IMR-90 (cell line): ENCODE results near the gene SEMA4D. TPM values are rescaled to one million over a fixed set of nuclear protein-coding genes. Genes with fewer than 3 reads are reported as not detected.

Experiments used
- ATAC-seq: fragments of 200-7000 bp; cut with Tn5 transposase; 2 replicates; pipeline ENCODE4 v1.9.1; 2020; ENCODE audit warnings: low read depth, mild to moderate bottlenecking, moderate library complexity
- BruUV-seq: library from RNA; stranded (reverse); fragments of 400-500 nt; replicated peaks from 2 replicates; lab custom pipeline; 2021; lab: Mats Ljungman, UMichigan
- CTCF ChIA-PET: fragments of 300-600 bp; formaldehyde crosslinking; extraction: SDS; loops from one replicate; lab custom pipeline; 2021; ENCODE audit warnings: antibody characterized with exemption; lab: Yijun Ruan, JAX
- POLR2A ChIA-PET: fragments of 300-600 bp; sonication (Branson Sonifier 250); formaldehyde crosslinking; loops from one replicate; lab custom pipeline; 2022; ENCODE audit warnings: antibody characterized with exemption; ENCODE audit not compliant: unreplicated experiment; lab: Charles Lee
- DNase-seq: peaks from one replicate; pipeline ENCODE4 v3.0.0; 2013
- H2AFZ ChIP-seq: replicated peaks from 2 replicates; pipeline ENCODE3; 2013; ENCODE audit warnings: low read length, mild to moderate bottlenecking; ENCODE audit not compliant: poor library complexity
- H2AK5ac ChIP-seq: 2 replicates; pipeline ENCODE4 v1.6.1; 2013; ENCODE audit warnings: low read depth, low read length, inconsistent platforms
- H2AK9ac ChIP-seq: replicated peaks from 2 replicates; pipeline ENCODE3; 2013; ENCODE audit warnings: mild to moderate bottlenecking, low read depth, low read length, moderate library complexity; ENCODE audit not compliant: poor library complexity
- H2BK120ac ChIP-seq: 2 replicates; pipeline ENCODE4 v1.6.1; 2013; ENCODE audit warnings: low read depth, low read length, inconsistent platforms
- H2BK15ac ChIP-seq: 3 replicates; pipeline ENCODE4 v1.6.1; 2013; ENCODE audit warnings: low read depth, low read length, inconsistent platforms
- H2BK20ac ChIP-seq: 2 replicates; pipeline ENCODE4 v1.6.1; 2013; ENCODE audit warnings: low read depth, mild to moderate bottlenecking, inconsistent platforms, low read length, moderate library complexity
- H2BK5ac ChIP-seq: 2 replicates; pipeline ENCODE4 v1.6.1; 2013; ENCODE audit warnings: mild to moderate bottlenecking, low read depth, low read length, inconsistent platforms; ENCODE audit not compliant: poor library complexity, severe bottlenecking
- H3K14ac ChIP-seq: replicated peaks from 2 replicates; pipeline ENCODE4 v1.6.1; 2013; ENCODE audit warnings: low read depth, low read length, inconsistent platforms
- H3K18ac ChIP-seq: 2 replicates; pipeline ENCODE4 v1.6.1; 2013; ENCODE audit warnings: low read depth, low read length, control low read depth
- H3K23ac ChIP-seq: 2 replicates; pipeline ENCODE4 v1.6.1; 2013; ENCODE audit warnings: low read depth, low read length, inconsistent platforms
- H3K27ac ChIP-seq: 2 replicates; pipeline ENCODE4 v1.5.1; 2013; ENCODE audit warnings: mild to moderate bottlenecking, control low read depth, low read length; ENCODE audit not compliant: insufficient read depth
- H3K27me3 ChIP-seq: 2 replicates; pipeline ENCODE4 v1.6.1; 2013; ENCODE audit warnings: low read length; ENCODE audit not compliant: control insufficient read depth, insufficient read depth
- H3K36me3 ChIP-seq: 2 replicates; pipeline ENCODE4 v1.6.1; 2013; ENCODE audit warnings: low read length, mixed read lengths; ENCODE audit not compliant: control insufficient read depth, insufficient read depth
- H3K4ac ChIP-seq: 2 replicates; pipeline ENCODE4 v1.6.1; 2013; ENCODE audit warnings: low read depth, low read length, inconsistent platforms
- H3K4me1 ChIP-seq: 2 replicates; pipeline ENCODE4 v1.6.1; 2013; ENCODE audit warnings: low read length, mixed read lengths; ENCODE audit not compliant: control insufficient read depth, insufficient read depth
- H3K4me2 ChIP-seq: 2 replicates; pipeline ENCODE4 v1.6.1; 2013; ENCODE audit warnings: low read depth, mild to moderate bottlenecking, control low read depth, low read length, moderate library complexity
- H3K4me3 ChIP-seq: 2 replicates; pipeline ENCODE4 v1.5.1; 2013; ENCODE audit warnings: low read depth, mild to moderate bottlenecking, control low read depth, low read length, moderate library complexity; ENCODE audit not compliant: insufficient read depth
- H3K56ac ChIP-seq: 2 replicates; pipeline ENCODE4 v1.6.1; 2013; ENCODE audit warnings: low read length, inconsistent platforms; ENCODE audit not compliant: insufficient read depth; ENCODE audit errors: extremely low read depth
- H3K79me1 ChIP-seq, 2 experiments: 2 replicates each; pipeline ENCODE4 v1.6.1; 2013; ENCODE audit warnings: low read length in 2 of 2, inconsistent platforms in 1 of 2, low read depth in 1 of 2
- H3K9ac ChIP-seq: 2 replicates; pipeline ENCODE4 v1.6.1; 2013; ENCODE audit warnings: low read depth, low read length, control low read depth
- H3K9me1 ChIP-seq: 2 replicates; pipeline ENCODE4 v1.6.1; 2013; ENCODE audit warnings: low read length, inconsistent platforms; ENCODE audit not compliant: insufficient read depth
- H3K9me3 ChIP-seq: 2 replicates; pipeline ENCODE4 v1.6.1; 2013; ENCODE audit warnings: low read length; ENCODE audit not compliant: control insufficient read depth, insufficient read depth
- H4K20me1 ChIP-seq: 2 replicates; pipeline ENCODE4 v1.6.1; 2013; ENCODE audit warnings: low read length, inconsistent platforms; ENCODE audit not compliant: insufficient read depth
- H4K5ac ChIP-seq: 2 replicates; pipeline ENCODE4 v1.6.1; 2013; ENCODE audit warnings: mild to moderate bottlenecking, low read depth, low read length, control low read depth
- H4K8ac ChIP-seq, 2 experiments: 2 replicates each; pipeline ENCODE4 v1.6.1; 2013; ENCODE audit warnings: low read depth in 2 of 2, low read length in 2 of 2, control low read depth in 1 of 2, inconsistent platforms in 1 of 2
- H4K91ac ChIP-seq: 2 replicates; pipeline ENCODE4 v1.6.1; 2013; ENCODE audit warnings: low read depth, low read length, inconsistent platforms; ENCODE audit not compliant: insufficient read depth
- CEBPB ChIP-seq: IDR thresholded peaks from 2 replicates; pipeline ENCODE4 v1.6.1; 2012; ENCODE audit warnings: low read depth, low read length, improper control_type of control experiment
- CTCF ChIP-seq: conservative IDR thresholded peaks from 2 replicates; pipeline ENCODE4 v1.5.1; 2012; ENCODE audit warnings: mild to moderate bottlenecking, low read depth, low read length, improper control_type of control experiment
- MXI1 ChIP-seq: IDR thresholded peaks from 2 replicates; pipeline ENCODE4 v1.6.1; 2012; ENCODE audit warnings: low read depth, mild to moderate bottlenecking, low read length, moderate library complexity, borderline replicate concordance
- WGBS, 2 experiments: methylation state at CpG; one replicate each; pipeline versions ENCODE4 v1.1.5 to v1.1.7; 2013; ENCODE audit warnings: missing lambda C conversion rate in 2 of 2; ENCODE audit not compliant: insufficient read length in 1 of 2; ENCODE audit errors: extremely low coverage in 2 of 2; 5-methylcytosine and 5-hydroxymethylcytosine counted together
- dilution Hi-C: fragments of 300-500 bp; cut with HindIII; formaldehyde crosslinking; loops from one replicate; pipeline ENCODE4 v1.14.3; 2018; ENCODE audit warnings: low sequenced_read_pairs; ENCODE audit not compliant: unreplicated experiment
- in situ Hi-C: fragments of 300-500 bp; cut with MboI; formaldehyde crosslinking; loops from 3 replicates; pipeline ENCODE4 v1.14.3; 2019; ENCODE audit warnings: low sequenced_read_pairs, inconsistent platforms, mixed read lengths
- intact Hi-C: fragments of 100-400 bp; cut with micrococcal nuclease; formaldehyde crosslinking; loops from 2 replicates; pipeline ENCODE4 v1.10.0; 2022
- polyA plus RNA-seq, 3 experiments: library from polyadenylated mRNA; depleted of rRNA; stranded (reverse); fragments of >200 nt; gene quantifications; 2 replicates each; pipeline ENCODE4 v1.2.3, GENCODE V29; 2012; ENCODE audit warnings: low replicate concordance in 1 of 3
- total RNA-seq: library from RNA; depleted of rRNA; stranded (reverse); fragments of >200 nt; gene quantifications from 2 replicates; pipeline ENCODE4 v1.2.3, GENCODE V29; 2012

The SEMA4D gene
- total and polyA plus RNA-seq, 2 of the 4 experiments (the other 2 are of a cell fraction) = 0.90 to 1.5 TPM

GRCh38 chr9:89458768-89459496 lies 39.0 kb downstream of the SEMA4D start (continued):
- TF ChIP-seq MXI1 = no peak

GRCh38 chr9:89457376-89457855 lies 40.5 kb downstream of the SEMA4D start:
- dilution Hi-C loops (no loop called here), in situ Hi-C loops (no loop called here), intact Hi-C loops (no loop called here)
- Histone ChIP-seq H3K9me3 (no peaks in the 10 kb centered on the region), H2BK20ac (no peak overlapping the region), H2AK9ac (no peak overlapping the region), H3K27ac (no peak overlapping the region), H3K36me3 (peaks cover 10% of the 10 kb centered on the region), H3K27me3 (no peaks in the 10 kb centered on the region), H4K8ac (no peak overlapping the region), H2AFZ (no peak overlapping the region), H3K14ac (no peak overlapping the region), H2BK15ac (no peak overlapping the region), H3K79me1 (no peaks in the 10 kb centered on the region), H2BK5ac (no peak overlapping the region), H3K23ac (no peak overlapping the region), H3K9me1 (0 out of 2 replicates have a peak, but pooled peaks cover 3% of the 10 kb centered on the region), H3K56ac (no peak overlapping the region), H2BK120ac (no peak overlapping the region), H3K18ac (no peak overlapping the region), H4K5ac (no peak overlapping the region), H3K4ac (no peak overlapping the region), H4K91ac (no peak overlapping the region), H2AK5ac (no peak overlapping the region), H3K4me2 (no peak overlapping the region), H3K4me3 (no peak overlapping the region), H4K20me1 (no peaks in the 10 kb centered on the region), H3K9ac (no peak overlapping the region), H3K4me1 (peaks cover 3% of the 10 kb centered on the region; the same call in 1 of the 2 replicates)
- TF ChIP-seq CTCF (no peak), CEBPB (no peak)
- no TSS peak for BruUV-seq
- WGBS, 2 experiments = no CpG with 5 or more reads among the region's 9 CpGs
- ATAC-seq (no peak), DNase-seq (no peak)
- ChIA-PET CTCF (no interaction called here), POLR2A (no interaction called here)
